ENCODE results near the gene TMEM88. TPM values are rescaled to one million over a fixed set of nuclear protein-coding genes. Genes with fewer than 3 reads are reported as not detected.

TMEM88 gene
- total and polyA plus RNA-seq, 2 of the 13 experiments (the other 11 are each of a cell fraction or from before 2014, with no cell fraction given) = 0.31 to 0.66 TPM

GRCh38 chr17:7835814-7836595 is 18.9 kb upstream of the TMEM88 start (continued):
- TF ChIP-seq ZBTB39 (CRISPR knock-in tag; IDR thresholded peaks at IDR 0.05) (no peak), ZNF709 (CRISPR knock-in tag; IDR thresholded peaks at IDR 0.05) (no peak), SP1 (IDR thresholded peaks at IDR 0.05) (no peak), SP1 (CRISPR knock-in tag; IDR thresholded peaks at IDR 0.05) (no peak), ZNF3 (CRISPR knock-in tag; IDR thresholded peaks at IDR 0.05) (no peak), FOSL1 (CRISPR knock-in tag; IDR thresholded peaks at IDR 0.05; ENCODE audit: borderline replicate concordance) (no peak), ZNF616 (CRISPR knock-in tag; IDR thresholded peaks at IDR 0.05; ENCODE audit: low read depth) (no peak), ZNF597 (CRISPR knock-in tag; IDR thresholded peaks at IDR 0.05) (no peak), GLMP (CRISPR knock-in tag; IDR thresholded peaks at IDR 0.05; ENCODE audit: borderline replicate concordance) (no peak), ZNF768 (CRISPR knock-in tag; IDR thresholded peaks at IDR 0.05) (no peak), RXRB (CRISPR knock-in tag; IDR thresholded peaks at IDR 0.05; ENCODE audit: borderline replicate concordance) (peak; percentile 96), ARNT (IDR thresholded peaks at IDR 0.05) (no peak), HMG20B (CRISPR knock-in tag; conservative IDR thresholded peaks at IDR 0.05) (no peak), NPAS2 (CRISPR knock-in tag; IDR thresholded peaks at IDR 0.05; ENCODE audit: borderline replicate concordance) (no peak; the same call in 1 of the 2 replicates), NR2C2 (CRISPR knock-in tag; IDR thresholded peaks at IDR 0.05; ENCODE audit: borderline replicate concordance) (no peak), ZNF703 (CRISPR knock-in tag; IDR thresholded peaks at IDR 0.05; ENCODE audit: borderline replicate concordance) (no peak), ZNF770 (CRISPR knock-in tag; IDR thresholded peaks at IDR 0.05) (0 out of 2 replicates have a peak, but pooled peaks have one; percentile 17), AFF4 (CRISPR knock-in tag; IDR thresholded peaks at IDR 0.05) (no peak), TAF1 (CRISPR knock-in tag; IDR thresholded peaks at IDR 0.05) (peak; percentile 39; the same call in 1 of the 2 replicates), ZBTB1 (CRISPR knock-in tag; IDR thresholded peaks at IDR 0.05; ENCODE audit: borderline replicate concordance) (no peak)

All from HepG2 (cell line).